ENCODE measurements around the gene ATP1B2. TPM values are rescaled to one million over a fixed set of nuclear protein-coding genes. Genes with fewer than 3 reads are reported as not detected.

Gene ATP1B2
- total RNA-seq (ENCODE audit: low replicate concordance): not detected in 2 replicates

DNA sequence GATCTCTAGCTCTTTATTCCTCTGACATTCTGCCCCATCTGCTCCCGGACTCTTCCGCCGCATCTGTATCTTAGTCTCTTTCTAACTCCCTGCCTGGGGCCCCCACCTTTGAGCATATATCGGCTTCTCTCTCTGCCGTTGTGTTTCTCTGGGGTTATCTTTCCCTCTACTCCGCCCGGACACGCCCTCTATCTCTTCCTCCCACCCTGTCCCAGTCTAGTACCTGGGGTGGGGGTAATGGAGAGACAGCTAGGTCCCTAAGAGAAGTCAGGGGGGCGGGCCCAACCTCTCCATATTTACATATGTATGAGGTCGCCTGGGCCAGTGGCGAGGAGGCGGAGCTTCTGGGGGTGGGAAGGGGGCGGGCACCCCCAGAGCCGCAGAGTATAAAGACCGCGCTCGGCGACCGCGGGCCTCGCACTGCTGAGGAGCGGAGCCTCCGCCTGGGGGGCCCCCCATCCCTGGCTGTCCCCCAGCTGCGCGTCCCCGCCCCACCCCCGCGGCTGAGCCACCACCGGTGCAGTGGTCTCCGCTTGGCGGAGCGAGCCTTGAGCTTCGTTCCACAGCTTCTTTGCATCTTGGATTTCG lies at the start of gene ATP1B2:
ATP1B2 (plus strand) TSS at position 418 of the 588 bp plus-strand sequence. CDS start 593 bp downstream, outside the sequence.
- DNase-seq (ENCODE audit: low read depth): peak; percentile 9
- TF ChIP-seq, protein P1, sequence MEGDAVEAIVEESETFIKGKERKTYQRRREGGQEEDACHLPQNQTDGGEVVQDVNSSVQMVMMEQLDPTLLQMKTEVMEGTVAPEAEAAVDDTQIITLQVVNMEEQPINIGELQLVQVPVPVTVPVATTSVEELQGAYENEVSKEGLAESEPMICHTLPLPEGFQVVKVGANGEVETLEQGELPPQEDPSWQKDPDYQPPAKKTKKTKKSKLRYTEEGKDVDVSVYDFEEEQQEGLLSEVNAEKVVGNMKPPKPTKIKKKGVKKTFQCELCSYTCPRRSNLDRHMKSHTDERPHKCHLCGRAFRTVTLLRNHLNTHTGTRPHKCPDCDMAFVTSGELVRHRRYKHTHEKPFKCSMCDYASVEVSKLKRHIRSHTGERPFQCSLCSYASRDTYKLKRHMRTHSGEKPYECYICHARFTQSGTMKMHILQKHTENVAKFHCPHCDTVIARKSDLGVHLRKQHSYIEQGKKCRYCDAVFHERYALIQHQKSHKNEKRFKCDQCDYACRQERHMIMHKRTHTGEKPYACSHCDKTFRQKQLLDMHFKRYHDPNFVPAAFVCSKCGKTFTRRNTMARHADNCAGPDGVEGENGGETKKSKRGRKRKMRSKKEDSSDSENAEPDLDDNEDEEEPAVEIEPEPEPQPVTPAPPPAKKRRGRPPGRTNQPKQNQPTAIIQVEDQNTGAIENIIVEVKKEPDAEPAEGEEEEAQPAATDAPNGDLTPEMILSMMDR (IDR thresholded peaks at IDR 0.05; ENCODE audit: insufficient read depth, low read length): no peak
- peak within 1 kb of the TSS; percentile 13 for H3K4me3 ChIP-seq (ENCODE audit: low read depth, low read length)

DNA sequence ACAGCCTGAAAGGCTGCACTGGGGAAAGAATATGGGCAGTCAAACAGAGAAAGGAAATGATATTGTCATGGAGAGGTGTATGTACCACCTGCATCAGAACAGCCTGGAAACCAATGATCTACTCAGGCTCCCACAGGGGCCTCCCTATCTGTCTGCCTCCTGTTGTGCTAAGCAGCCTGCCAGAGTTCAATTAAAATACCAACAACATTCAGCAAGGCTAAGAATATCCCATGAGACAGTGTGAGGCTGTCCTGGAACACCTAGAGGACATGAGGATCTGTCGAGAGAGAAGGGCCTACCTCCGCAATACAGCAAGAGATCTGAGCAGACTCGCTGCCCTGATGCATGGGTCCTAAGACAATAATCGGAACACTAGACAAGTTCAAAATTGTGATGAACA lies 44.4 kb upstream of the ATP1B2 start:
- DNase-seq (ENCODE audit: low read depth): no peak
- no peak overlapping the region for H3K4me3 ChIP-seq (ENCODE audit: low read depth, low read length)
- TF ChIP-seq, protein P1 (IDR thresholded peaks at IDR 0.05; ENCODE audit: insufficient read depth, low read length): no peak

DNA sequence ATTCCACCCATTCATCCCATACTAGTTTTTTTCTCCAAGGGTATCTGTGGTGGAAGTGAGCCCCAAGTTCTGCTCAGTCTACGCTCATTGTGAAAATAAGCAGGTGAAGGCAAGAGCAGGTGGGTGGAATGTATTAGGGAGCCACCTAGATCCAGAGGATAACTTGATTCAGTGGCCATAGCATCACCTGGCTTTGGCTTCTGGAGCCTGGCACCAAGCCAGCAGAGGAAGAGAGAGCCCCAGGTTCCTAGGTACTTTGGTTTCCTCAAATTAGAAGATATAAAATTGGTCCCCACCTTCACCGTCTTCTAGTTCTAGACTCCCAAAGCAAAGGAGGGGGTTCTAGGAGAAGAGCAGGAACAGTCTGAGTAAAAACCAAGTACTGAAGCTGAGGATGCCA lies 40.1 kb upstream of the ATP1B2 start:
- TF ChIP-seq, protein P1 (IDR thresholded peaks at IDR 0.05; ENCODE audit: insufficient read depth, low read length): no peak
- no peak overlapping the region for H3K4me3 ChIP-seq (ENCODE audit: low read depth, low read length)

GRCh38 chr17:7611635-7612293 lies 39.0 kb upstream of the ATP1B2 start:
- TF ChIP-seq, protein P1 (IDR thresholded peaks at IDR 0.05; ENCODE audit: insufficient read depth, low read length): no peak

More for the DNA sequence above, 40.1 kb upstream of the ATP1B2 start:
- no peak for DNase-seq (ENCODE audit: low read depth)

GRCh38 chr17:7612294-7612640 lies 38.5 kb upstream of the ATP1B2 start:
- peak; percentile 45 for DNase-seq (ENCODE audit: low read depth)
- TF ChIP-seq, protein P1 (IDR thresholded peaks at IDR 0.05; ENCODE audit: insufficient read depth, low read length): no peak
- peak overlapping the region; percentile 20 for H3K4me3 ChIP-seq (ENCODE audit: low read depth, low read length)

More at GRCh38 chr17:7611635-7612293, 39.0 kb upstream of the ATP1B2 start:
- H3K4me3 ChIP-seq (ENCODE audit: low read depth, low read length): peak overlapping the region; percentile 20
- peak; percentile 21 for DNase-seq (ENCODE audit: low read depth)

DNA sequence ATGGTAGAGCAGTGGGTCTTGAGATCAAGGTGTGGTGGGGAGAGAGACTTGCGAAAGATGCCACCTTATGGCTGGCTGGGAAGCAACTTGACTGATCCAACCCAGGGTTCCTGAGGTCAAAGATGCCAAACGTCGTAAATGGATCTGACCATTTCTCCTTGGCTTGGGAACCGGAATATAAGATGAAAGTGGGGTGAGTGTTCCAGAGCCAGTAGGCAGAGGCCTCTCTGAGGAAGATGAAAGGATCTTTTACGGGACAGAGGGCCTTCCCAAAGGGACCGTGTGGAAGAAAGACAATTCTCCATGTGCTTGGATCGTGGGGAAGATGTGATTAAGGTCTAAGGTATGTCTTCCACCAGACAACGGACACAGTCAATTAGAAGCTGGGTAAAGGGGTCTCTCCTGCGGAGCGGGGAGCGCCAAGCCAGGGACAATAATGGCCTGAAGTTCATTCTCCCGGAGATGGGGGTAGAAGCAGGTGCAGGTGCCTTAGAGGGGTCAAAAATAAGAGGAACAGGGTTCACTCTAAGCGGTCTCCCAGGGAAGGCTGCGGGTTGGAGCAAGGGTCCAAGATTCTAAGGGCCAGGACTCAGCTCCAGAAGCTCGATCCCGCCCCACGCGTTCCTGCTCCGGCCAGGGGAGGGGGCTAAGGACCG lies 36.8 kb upstream of the ATP1B2 start:
- peak; percentile 43 for DNase-seq (ENCODE audit: low read depth)
- TF ChIP-seq, protein P1 (IDR thresholded peaks at IDR 0.05; ENCODE audit: insufficient read depth, low read length): no peak
- peak overlapping the region; percentile 75 for H3K4me3 ChIP-seq (ENCODE audit: low read depth, low read length)
